HG03039 (cell line): ENCODE results near the gene M1AP.

Experiments used
- ATAC-seq: cut with Tn5 transposase; IDR thresholded peaks from one replicate; pipeline ENCODE4 v1.9.1; 2021; ENCODE audit warnings: mild to moderate bottlenecking, moderate library complexity; ENCODE audit not compliant: unreplicated experiment

Gene M1AP

GRCh38 chr2:74599676-74600075 is 48.5 kb downstream of the M1AP start:
- ATAC-seq, result no peak

- no peak for ATAC-seq
Measured at GRCh38 chr2:74597410-74597809, 50.7 kb downstream of the M1AP start.

- ATAC-seq, result no peak
Measured at GRCh38 chr2:74596584-74596983, 51.5 kb downstream of the M1AP start.

GRCh38 chr2:74593826-74594772 is 54.0 kb downstream of the M1AP start:
- ATAC-seq, result no peak

- ATAC-seq, result no peak
Measured at GRCh38 chr2:74588664-74589063, 59.5 kb downstream of the M1AP start.

GRCh38 chr2:74587664-74588277 is 60.4 kb downstream of the M1AP start:
- ATAC-seq, result no peak

GRCh38 chr2:74585406-74586185 is 62.5 kb downstream of the M1AP start:
- ATAC-seq, result no peak

GRCh38 chr2:74584088-74584645 is 64.0 kb downstream of the M1AP start:
- no peak for ATAC-seq

GRCh38 chr2:74583504-74583903 is 64.6 kb downstream of the M1AP start:
- ATAC-seq, result no peak

GRCh38 chr2:74582184-74582583 is 65.9 kb downstream of the M1AP start:
- no peak for ATAC-seq

- no peak for ATAC-seq
Measured at GRCh38 chr2:74581463-74581862, 66.7 kb downstream of the M1AP start.

GRCh38 chr2:74578408-74578807 is 69.7 kb downstream of the M1AP start:
- peak; percentile 47 for ATAC-seq

- ATAC-seq, result peak; percentile 33
Measured at GRCh38 chr2:74577448-74577847, 70.7 kb downstream of the M1AP start.

GRCh38 chr2:74576863-74577229 is 71.3 kb downstream of the M1AP start:
- no peak for ATAC-seq

- no peak for ATAC-seq
Measured at GRCh38 chr2:74576211-74576862, 71.8 kb downstream of the M1AP start.

- no peak for ATAC-seq
Measured at GRCh38 chr2:74575320-74575719, 72.8 kb downstream of the M1AP start.

- ATAC-seq, result peak; percentile 30
Measured at GRCh38 chr2:74573747-74574562, 74.2 kb downstream of the M1AP start.

GRCh38 chr2:74572178-74572925 is 75.8 kb downstream of the M1AP start:
- no peak for ATAC-seq

GRCh38 chr2:74571058-74571457 is 77.1 kb downstream of the M1AP start:
- peak; percentile 58 for ATAC-seq
